Sigmoid colon (tissue), 7 donors: ENCODE measurements around the gene MMP7. TPM values are rescaled to one million over a fixed set of nuclear protein-coding genes. Genes with fewer than 3 reads are reported as not detected.

Source experiments
- DNase-seq: peaks from one replicate; pipeline ENCODE4 v3.0.0-alpha.2; 2019
- H3K27ac ChIP-seq, 4 donors: fragments of 200-600 bp; sonication (generic); one replicate each; pipeline ENCODE4 v1.5.1; 2016 to 2019; ENCODE audit warnings: mild to moderate bottlenecking in 1 of 4
- H3K27me3 ChIP-seq, 3 donors: fragments of 200-600 bp; sonication (generic); one replicate each; pipeline ENCODE4 v1.5.1; 2019; ENCODE audit warnings: mild to moderate bottlenecking in 1 of 3
- H3K36me3 ChIP-seq, 4 donors: fragments of 200-600 bp; sonication (generic); one replicate each; pipeline ENCODE4 v1.5.1; 2016 to 2019
- H3K4me1 ChIP-seq, 4 donors: fragments of 200-600 bp; sonication (generic); one replicate each; pipeline ENCODE4 v1.5.1; 2017 to 2019
- H3K4me3 ChIP-seq, 4 donors: fragments of 200-600 bp; sonication (generic); one replicate each; pipeline ENCODE4 v1.5.1; 2017 to 2019; ENCODE audit warnings: mild to moderate bottlenecking in 2 of 4, moderate library complexity in 1 of 4
- H3K9me3 ChIP-seq, 4 donors: fragments of 200-600 bp in 3 of 4; sonication (generic) in 3 of 4; one replicate each; pipeline versions ENCODE4 v1.5.1 to v1.6.1; 2013 to 2019
- EP300 ChIP-seq, 4 donors: sonication (generic); formaldehyde crosslinking; IDR thresholded peaks; one replicate each; pipeline ENCODE4 v1.6.1; 2017; ENCODE audit warnings: antibody characterized with exemption in 4 of 4
- POLR2A ChIP-seq, 2 donors: fragments of 450-650 bp; IDR thresholded peaks; one replicate each; pipeline ENCODE4 v1.6.1; 2016; ENCODE audit warnings: antibody characterized with exemption in 2 of 2, mild to moderate bottlenecking in 2 of 2, moderate library complexity in 2 of 2
- POLR2AphosphoS5 ChIP-seq, 4 donors: sonication (generic); formaldehyde crosslinking; IDR thresholded peaks; one replicate each; pipeline ENCODE4 v1.6.1; 2017; ENCODE audit warnings: antibody characterized with exemption in 4 of 4
- WGBS, 2 donors: extraction: QIAGEN DNeasy Blood & Tissue Kit; methylation state at CpG; one replicate each; pipeline ENCODE4 v1.1.7; 2013; 5-methylcytosine and 5-hydroxymethylcytosine counted together
- intact Hi-C: fragments of 100-400 bp; cut with DNase I; formaldehyde crosslinking; loops from one replicate; pipeline ENCODE4 v1.15.1; 2023
- polyA plus RNA-seq, 3 donors: library from polyadenylated mRNA; stranded (reverse); fragments of 200-250 nt; gene quantifications; one replicate each; pipeline ENCODE4 v1.2.3, GENCODE V29; 2013
- total RNA-seq, 4 donors: library from RNA; depleted of rRNA; stranded (reverse); fragments of >200 nt; gene quantifications; one replicate each; pipeline ENCODE4 v1.1.0, GENCODE V29; 2016
- TF ChIP-seq, protein P1 (sequence below), 4 experiments: fragments of 450-650 bp in 3 of 4; fragments of 200-600 bp in 1 of 4; IDR thresholded peaks; one replicate each; pipeline ENCODE4 v1.5.1; 2016 to 2019; ENCODE audit warnings: antibody characterized with exemption in 4 of 4, mild to moderate bottlenecking in 3 of 4, moderate library complexity in 2 of 4
- donor health status: healthy with polysubstance abuse.
- donor health status: Bipolar disorder and iron deficiency.
- donor health status: healthy.

Gene MMP7
- total and polyA plus RNA-seq, 7 donors = 11.8 TPM; not detected in 6

DNA sequence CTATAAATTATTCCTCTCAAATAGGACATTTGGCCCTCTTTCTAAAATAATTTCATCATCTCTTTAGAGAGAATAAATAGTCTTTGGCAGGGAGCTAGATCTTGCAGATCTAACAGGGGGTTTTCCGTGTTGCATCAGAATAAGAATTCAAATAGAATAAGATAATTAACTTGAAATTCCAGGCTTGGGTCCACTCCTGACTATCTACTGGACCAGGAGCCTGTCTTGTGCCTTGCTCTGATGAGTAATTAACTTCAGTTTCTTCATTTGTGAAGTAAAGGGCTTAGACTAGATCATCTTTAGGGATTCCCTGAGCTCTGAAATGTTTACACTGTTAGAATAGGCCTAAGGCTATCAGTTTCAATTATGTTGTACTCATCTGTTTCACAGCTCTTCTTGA is 54.5 kb downstream of the MMP7 start:
- no peaks in the 10 kb centered on the region for H3K36me3 ChIP-seq
- peaks cover 0 to 13% (median 7%) of the 10 kb centered on the region in 4 donors for H3K4me1 ChIP-seq
- H3K27ac ChIP-seq = no peak overlapping the region
- no peaks in the 10 kb centered on the region for H3K27me3 ChIP-seq
- H3K9me3 ChIP-seq = no peaks in the 10 kb centered on the region
- WGBS, 2 donors = 82 to 86% methylated on average over 1 of the region's 1 CpG
- TF ChIP-seq, protein P1, sequence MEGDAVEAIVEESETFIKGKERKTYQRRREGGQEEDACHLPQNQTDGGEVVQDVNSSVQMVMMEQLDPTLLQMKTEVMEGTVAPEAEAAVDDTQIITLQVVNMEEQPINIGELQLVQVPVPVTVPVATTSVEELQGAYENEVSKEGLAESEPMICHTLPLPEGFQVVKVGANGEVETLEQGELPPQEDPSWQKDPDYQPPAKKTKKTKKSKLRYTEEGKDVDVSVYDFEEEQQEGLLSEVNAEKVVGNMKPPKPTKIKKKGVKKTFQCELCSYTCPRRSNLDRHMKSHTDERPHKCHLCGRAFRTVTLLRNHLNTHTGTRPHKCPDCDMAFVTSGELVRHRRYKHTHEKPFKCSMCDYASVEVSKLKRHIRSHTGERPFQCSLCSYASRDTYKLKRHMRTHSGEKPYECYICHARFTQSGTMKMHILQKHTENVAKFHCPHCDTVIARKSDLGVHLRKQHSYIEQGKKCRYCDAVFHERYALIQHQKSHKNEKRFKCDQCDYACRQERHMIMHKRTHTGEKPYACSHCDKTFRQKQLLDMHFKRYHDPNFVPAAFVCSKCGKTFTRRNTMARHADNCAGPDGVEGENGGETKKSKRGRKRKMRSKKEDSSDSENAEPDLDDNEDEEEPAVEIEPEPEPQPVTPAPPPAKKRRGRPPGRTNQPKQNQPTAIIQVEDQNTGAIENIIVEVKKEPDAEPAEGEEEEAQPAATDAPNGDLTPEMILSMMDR (IDR thresholded peaks at IDR 0.05) = no peak
- no peak for TF ChIP-seq POLR2A (IDR thresholded peaks at IDR 0.05)
- TF ChIP-seq EP300 (IDR thresholded peaks at IDR 0.05) = no peak
- TF ChIP-seq POLR2AphosphoS5 (IDR thresholded peaks at IDR 0.05) = no peak
- intact Hi-C loops = no loop called here
- H3K4me3 ChIP-seq = no peak overlapping the region
- no peak for DNase-seq

DNA sequence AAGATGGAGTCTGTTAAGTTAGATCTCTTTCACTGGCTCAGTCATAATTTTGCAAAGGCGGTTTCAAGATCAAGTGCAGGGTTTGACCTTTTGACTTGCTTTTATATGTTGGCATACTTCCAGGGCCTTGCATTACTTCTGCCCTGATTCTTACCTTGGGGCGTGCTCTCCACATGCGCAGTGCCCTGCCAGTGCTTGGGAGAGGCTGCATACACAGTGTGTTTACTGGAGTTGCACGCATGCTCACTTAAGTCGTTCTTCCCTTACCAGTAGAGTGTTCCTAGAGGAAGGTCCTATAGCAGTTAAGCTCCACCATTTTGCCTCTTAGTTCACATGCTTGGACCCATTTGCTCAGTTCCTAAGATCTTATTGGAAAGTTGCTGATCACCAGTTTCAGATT is 57.0 kb downstream of the MMP7 start:
- peak overlapping the region in 2 of 4 donors; percentile 18 to 32 for H3K27ac ChIP-seq
- TF ChIP-seq POLR2AphosphoS5 (IDR thresholded peaks at IDR 0.05) (no peak), EP300 (IDR thresholded peaks at IDR 0.05) (no peak), POLR2A (IDR thresholded peaks at IDR 0.05) (no peak)
- TF ChIP-seq, protein P1 (IDR thresholded peaks at IDR 0.05) = no peak
- H3K4me3 ChIP-seq = no peak overlapping the region
- intact Hi-C loops = no loop called here
- 22 to 70% methylated on average over 5 of the region's 5 CpGs for WGBS, 2 donors
- H3K36me3 ChIP-seq = no peaks in the 10 kb centered on the region
- H3K27me3 ChIP-seq = no peaks in the 10 kb centered on the region
- no peaks in the 10 kb centered on the region for H3K9me3 ChIP-seq
- H3K4me1 ChIP-seq = peaks cover 0 to 29% (median 23%) of the 10 kb centered on the region in 4 donors
- no peak for DNase-seq

DNA sequence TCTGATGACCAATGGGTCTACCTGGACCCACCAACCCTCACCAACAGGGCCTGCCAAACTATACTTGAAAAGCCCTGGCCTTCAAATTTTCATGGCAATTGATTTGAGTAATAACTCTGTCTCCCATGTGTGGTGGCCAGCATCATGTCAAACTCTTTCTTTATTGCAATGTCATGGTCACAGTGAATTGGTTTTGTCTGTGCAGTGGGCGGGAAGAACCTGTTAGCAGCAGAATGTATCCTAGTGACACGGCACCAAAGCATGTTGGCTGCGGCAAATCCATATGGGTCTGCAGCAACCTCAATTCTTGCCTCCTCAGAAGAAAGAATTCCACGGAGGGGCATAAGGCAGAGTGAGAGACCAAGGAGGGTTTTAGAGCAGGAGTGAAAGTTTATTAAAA is 58.4 kb downstream of the MMP7 start:
- peaks cover 0 to 43% (median 33%) of the 10 kb centered on the region in 4 donors for H3K4me1 ChIP-seq
- intact Hi-C loops = no loop called here
- H3K27ac ChIP-seq = no peak overlapping the region
- H3K27me3 ChIP-seq = no peaks in the 10 kb centered on the region
- H3K36me3 ChIP-seq = no peaks in the 10 kb centered on the region
- no peak for DNase-seq
- WGBS, 2 donors = 97 to 98% methylated on average over 4 of the region's 4 CpGs
- no peak overlapping the region for H3K4me3 ChIP-seq
- H3K9me3 ChIP-seq = no peaks in the 10 kb centered on the region
- TF ChIP-seq POLR2AphosphoS5 (IDR thresholded peaks at IDR 0.05) (no peak), POLR2A (IDR thresholded peaks at IDR 0.05) (no peak), EP300 (IDR thresholded peaks at IDR 0.05) (no peak)
- TF ChIP-seq, protein P1 (IDR thresholded peaks at IDR 0.05) = no peak

DNA sequence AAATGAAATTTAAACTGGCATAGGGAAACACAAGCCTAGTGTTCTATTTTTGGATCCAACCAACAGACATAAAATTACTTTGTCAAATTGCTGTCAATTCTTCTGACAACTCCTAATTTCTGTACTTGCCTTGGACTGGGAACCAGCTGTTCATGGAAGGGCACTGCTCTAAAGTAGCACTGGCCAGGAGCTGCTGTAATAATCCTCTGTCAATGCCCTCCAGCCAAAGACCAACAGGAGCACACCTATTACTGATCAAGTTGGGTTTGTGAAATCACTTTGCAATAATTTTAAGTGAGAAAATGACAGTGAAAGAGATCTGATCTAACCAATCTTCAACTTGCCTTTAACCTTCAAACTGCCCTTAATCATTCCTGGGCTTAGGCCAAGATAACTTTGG is 59.1 kb downstream of the MMP7 start:
- peaks cover 0 to 49% (median 33%) of the 10 kb centered on the region in 4 donors for H3K4me1 ChIP-seq
- H3K27me3 ChIP-seq = no peaks in the 10 kb centered on the region
- no peak for DNase-seq
- H3K36me3 ChIP-seq = no peaks in the 10 kb centered on the region
- no peaks in the 10 kb centered on the region for H3K9me3 ChIP-seq
- peak overlapping the region in 1 of 4 donors; percentile 18 for H3K27ac ChIP-seq
- no peak for TF ChIP-seq POLR2AphosphoS5 (IDR thresholded peaks at IDR 0.05)
- no peak for TF ChIP-seq POLR2A (IDR thresholded peaks at IDR 0.05)
- TF ChIP-seq EP300 (IDR thresholded peaks at IDR 0.05) = no peak
- TF ChIP-seq, protein P1 (IDR thresholded peaks at IDR 0.05) = no peak
- H3K4me3 ChIP-seq = no peak overlapping the region
- intact Hi-C loops = no loop called here

Other genes starting within 250 kb of the MMP7 start
- gene BIRC3, start 213.3 kb downstream of the MMP7 start, total RNA-seq = 10 to 100 TPM in 3 of 4 donors, 1 to 10 TPM in 1; 9.1 to 18.4 (median 13.2) TPM
- 10 to 100 TPM; 18.6 to 92.6 (median 84.8) TPM for gene BIRC3, start 213.3 kb downstream of the MMP7 start, polyA plus RNA-seq
- 10 to 100 TPM; 32.7 to 56.0 (median 53.2) TPM for gene BIRC2, start 183.5 kb downstream of the MMP7 start, total RNA-seq
- 10 to 100 TPM; 24.7 to 41.4 (median 40.9) TPM for gene BIRC2, start 183.5 kb downstream of the MMP7 start, polyA plus RNA-seq
- 100 to 1,000 TPM; 140 to 232 (median 203) TPM for gene TMEM123, start 78.0 kb downstream of the MMP7 start, total RNA-seq
- gene TMEM123, start 78.0 kb downstream of the MMP7 start, polyA plus RNA-seq = 10 to 100 TPM; 37.2 to 78.3 (median 44.4) TPM
- gene MMP20, start 94.6 kb upstream of the MMP7 start, total RNA-seq = not detected
- gene MMP20, start 94.6 kb upstream of the MMP7 start, polyA plus RNA-seq = not detected
- not detected for gene MMP27, start 175.0 kb upstream of the MMP7 start, total RNA-seq
- gene MMP27, start 175.0 kb upstream of the MMP7 start, polyA plus RNA-seq = not detected
- not detected for gene MMP8, start 194.2 kb upstream of the MMP7 start, total RNA-seq
- under 1 TPM in 2 of 3 donors, not detected in 1; 0.06 to 0.23 TPM for gene MMP8, start 194.2 kb upstream of the MMP7 start, polyA plus RNA-seq
- not detected for gene MMP10, start 249.9 kb upstream of the MMP7 start, total RNA-seq
- under 1 TPM in 2 of 3 donors, not detected in 1; 0.25 to 0.46 TPM for gene MMP10, start 249.9 kb upstream of the MMP7 start, polyA plus RNA-seq